Mesothelial cell of epicardium (in vitro differentiated cells): ENCODE measurements around the gene DDN. TPM values are rescaled to one million over a fixed set of nuclear protein-coding genes. Genes with fewer than 3 reads are reported as not detected.

Experiments used
- DNase-seq, 2 experiments: peaks; one replicate each; pipeline ENCODE4 v3.0.0; 2021; ENCODE audit warnings: low spot score in 2 of 2; ENCODE audit not compliant: unreplicated experiment in 2 of 2
- H3K27ac Mint-ChIP-seq: 2 replicates; pipeline ENCODE4 v1.8.0; 2021; ENCODE audit warnings: mixed read lengths
- H3K27me3 Mint-ChIP-seq: 2 replicates; pipeline ENCODE4 v1.8.0; 2021; ENCODE audit warnings: low read depth, mixed read lengths
- H3K36me3 Mint-ChIP-seq: 2 replicates; pipeline ENCODE4 v1.8.0; 2021; ENCODE audit warnings: mixed read lengths
- H3K4me1 Mint-ChIP-seq: 2 replicates; pipeline ENCODE4 v1.8.0; 2021; ENCODE audit warnings: mixed read lengths
- H3K4me3 Mint-ChIP-seq: 2 replicates; pipeline ENCODE4 v1.8.0; 2021; ENCODE audit warnings: mild to moderate bottlenecking, moderate library complexity, mixed read lengths
- H3K9me3 Mint-ChIP-seq: 2 replicates; pipeline ENCODE4 v1.8.0; 2021; ENCODE audit warnings: mixed read lengths
- CTCF ChIP-seq: fragments of 200-600 bp; sonication (generic); IDR thresholded peaks from one replicate; pipeline ENCODE4 v1.5.0; 2021; ENCODE audit warnings: antibody characterized with exemption; ENCODE audit not compliant: unreplicated experiment
- total RNA-seq: library from RNA; stranded (reverse); gene quantifications from 3 replicates; pipeline ENCODE4 v1.2.1, GENCODE V29; 2021

The DDN gene
- total RNA-seq, 1 donor from 2014 or later = 0.36 TPM

GRCh38 chr12:49020441-49020840 is 21.3 kb upstream of the DDN start:
- H3K27ac Mint-ChIP-seq = no peak overlapping the region
- TF ChIP-seq CTCF = no peak
- no peaks in the 10 kb centered on the region for H3K9me3 Mint-ChIP-seq
- H3K27me3 Mint-ChIP-seq = no peaks in the 10 kb centered on the region
- H3K4me3 Mint-ChIP-seq = no peak overlapping the region
- DNase-seq = no peak
- peaks cover 17% of the 10 kb centered on the region for H3K36me3 Mint-ChIP-seq
- peaks cover 24% of the 10 kb centered on the region for H3K4me1 Mint-ChIP-seq

DNA sequence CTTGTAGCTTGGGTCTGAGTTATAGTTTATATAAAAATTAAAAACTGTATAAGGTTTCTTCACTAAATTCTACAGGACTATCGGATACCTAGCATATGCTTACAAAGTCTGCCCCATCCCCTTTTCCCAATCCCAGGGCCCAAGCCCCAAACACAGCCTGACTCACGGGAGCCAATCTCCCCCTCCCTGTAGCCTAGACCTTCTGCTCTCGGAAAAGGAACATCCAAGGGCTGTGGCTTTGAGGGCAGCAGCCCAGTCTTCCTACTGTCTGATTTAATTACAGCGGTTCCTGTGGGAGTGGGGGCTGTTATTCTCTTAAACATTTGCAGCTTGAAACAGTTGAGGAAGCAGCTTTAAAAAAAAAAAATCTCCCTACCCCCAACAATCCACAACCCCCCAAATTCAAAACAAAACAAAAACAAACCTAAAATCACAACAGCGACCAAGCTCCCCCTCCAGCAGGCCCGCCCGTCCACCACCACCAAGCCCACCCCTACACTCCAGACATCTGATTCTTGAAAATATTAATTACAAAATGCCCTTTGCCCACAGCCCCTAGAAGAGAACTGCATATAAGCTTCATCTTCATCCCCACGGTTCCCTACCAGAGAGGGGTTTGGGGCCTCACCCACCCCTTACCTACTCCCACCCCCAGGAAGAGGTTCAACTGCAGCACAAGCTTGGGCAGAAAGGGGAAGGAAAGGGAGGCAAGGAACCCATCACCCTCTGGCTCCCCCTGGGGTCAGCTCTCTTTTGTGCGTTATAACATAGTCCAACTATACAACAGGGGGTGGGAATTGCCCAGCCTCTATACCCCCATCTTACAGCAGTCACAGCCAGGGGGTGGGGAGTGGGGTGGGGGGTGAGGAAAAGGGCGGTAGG is 20.5 kb upstream of the DDN start:
- no peaks in the 10 kb centered on the region for H3K9me3 Mint-ChIP-seq
- no peaks in the 10 kb centered on the region for H3K27me3 Mint-ChIP-seq
- H3K4me1 Mint-ChIP-seq = peaks cover 24% of the 10 kb centered on the region
- peaks cover 15% of the 10 kb centered on the region for H3K36me3 Mint-ChIP-seq
- no peak for DNase-seq
- no peak for TF ChIP-seq CTCF
- H3K27ac Mint-ChIP-seq = peak overlapping the region; percentile 100
- peak overlapping the region; percentile 91 for H3K4me3 Mint-ChIP-seq

DNA sequence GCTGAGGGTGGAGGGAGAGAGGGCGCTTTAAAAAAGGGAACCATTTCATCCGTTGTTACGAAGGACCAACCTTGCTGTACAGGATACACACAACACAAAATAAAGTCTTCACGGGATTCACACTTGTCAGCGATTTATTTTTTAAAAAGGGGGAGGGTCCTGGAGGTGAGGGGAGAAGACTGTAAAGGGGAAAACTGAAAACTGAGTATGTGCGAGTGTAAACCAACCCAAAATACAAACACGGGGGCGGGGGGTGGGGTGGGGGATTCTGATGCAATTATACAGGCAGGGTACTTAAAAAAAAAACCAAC is 19.9 kb upstream of the DDN start:
- H3K36me3 Mint-ChIP-seq = peaks cover 15% of the 10 kb centered on the region
- peaks cover 24% of the 10 kb centered on the region for H3K4me1 Mint-ChIP-seq
- H3K27me3 Mint-ChIP-seq = no peaks in the 10 kb centered on the region

GRCh38 chr12:49018261-49019119 is 19.3 kb upstream of the DDN start, which contains the start of gene PRKAG1:
Gene PRKAG1, minus strand, starts transcription at chr12:49018776. Its CDS starts 36 bp downstream, at chr12:49018740.
- Mint-ChIP-seq H3K36me3 (peaks cover 15% of the 10 kb centered on the region), H3K27ac (peak within 1 kb of the TSS; percentile 100), H3K4me1 (peaks cover 24% of the 10 kb centered on the region), H3K27me3 (no peaks in the 10 kb centered on the region), H3K9me3 (no peaks in the 10 kb centered on the region), H3K4me3 (peak within 1 kb of the TSS; percentile 91)
- TF ChIP-seq CTCF = peak; percentile 48
- DNase-seq = peak; percentile 87 to 94

More for the DNA sequence above, 19.9 kb upstream of the DDN start:
- DNase-seq = no peak
- peak overlapping the region; percentile 100 for H3K27ac Mint-ChIP-seq
- H3K9me3 Mint-ChIP-seq = no peaks in the 10 kb centered on the region
- TF ChIP-seq CTCF = no peak
- peak overlapping the region; percentile 91 for H3K4me3 Mint-ChIP-seq

- DNase-seq = no peak
- peak overlapping the region; percentile 91 for H3K4me3 Mint-ChIP-seq
These were observed 18.7 kb upstream of the DDN start for GRCh38 chr12:49017891-49018260.

More at GRCh38 chr12:49017891-49018260, 18.7 kb upstream of the DDN start:
- no peaks in the 10 kb centered on the region for H3K9me3 Mint-ChIP-seq
- peaks cover 15% of the 10 kb centered on the region for H3K36me3 Mint-ChIP-seq
- peak overlapping the region; percentile 100 for H3K27ac Mint-ChIP-seq
- no peaks in the 10 kb centered on the region for H3K27me3 Mint-ChIP-seq
- no peak for TF ChIP-seq CTCF
- peaks cover 24% of the 10 kb centered on the region for H3K4me1 Mint-ChIP-seq
